ENCODE data around the gene ZC2HC1B. TPM values are rescaled to one million over a fixed set of nuclear protein-coding genes. Genes with fewer than 3 reads are reported as not detected.
A peak's percentile ranks its signal among the peaks of the same experiment; 100 is the strongest.

ZC2HC1B gene
- total and polyA plus RNA-seq, 9 donors: 0.50 TPM; not detected in 8

GRCh38 chr6:143840595-143841265 lies 23.5 kb upstream of the ZC2HC1B start:
- Histone ChIP-seq H3K9me3 (no peaks in the 10 kb centered on the region), H3K4me1 (ENCODE audit: insufficient read depth) (peaks cover 1% of the 10 kb centered on the region), H3K36me3 (no peaks in the 10 kb centered on the region), H3K27ac (no peak overlapping the region), H3K4me3 (no peak overlapping the region), H3K27me3 (no peaks in the 10 kb centered on the region)
- WGBS, 3 donors: 92 to 95% (median 92%) methylated on average over 6 of the region's 6 CpGs
- intact Hi-C loops (cut with DNase I): loop anchor here in 3 of 4 donors (5.0 to 10.0 kb wide), 2 partner anchors 163 to 266 kb away; partner anchors contain the start of gene PHACTR2 (in 3 of the 3)
- TF ChIP-seq POLR2A (IDR thresholded peaks at IDR 0.05) (no peak), EP300 (IDR thresholded peaks at IDR 0.05) (no peak)
- TF ChIP-seq, protein P1, sequence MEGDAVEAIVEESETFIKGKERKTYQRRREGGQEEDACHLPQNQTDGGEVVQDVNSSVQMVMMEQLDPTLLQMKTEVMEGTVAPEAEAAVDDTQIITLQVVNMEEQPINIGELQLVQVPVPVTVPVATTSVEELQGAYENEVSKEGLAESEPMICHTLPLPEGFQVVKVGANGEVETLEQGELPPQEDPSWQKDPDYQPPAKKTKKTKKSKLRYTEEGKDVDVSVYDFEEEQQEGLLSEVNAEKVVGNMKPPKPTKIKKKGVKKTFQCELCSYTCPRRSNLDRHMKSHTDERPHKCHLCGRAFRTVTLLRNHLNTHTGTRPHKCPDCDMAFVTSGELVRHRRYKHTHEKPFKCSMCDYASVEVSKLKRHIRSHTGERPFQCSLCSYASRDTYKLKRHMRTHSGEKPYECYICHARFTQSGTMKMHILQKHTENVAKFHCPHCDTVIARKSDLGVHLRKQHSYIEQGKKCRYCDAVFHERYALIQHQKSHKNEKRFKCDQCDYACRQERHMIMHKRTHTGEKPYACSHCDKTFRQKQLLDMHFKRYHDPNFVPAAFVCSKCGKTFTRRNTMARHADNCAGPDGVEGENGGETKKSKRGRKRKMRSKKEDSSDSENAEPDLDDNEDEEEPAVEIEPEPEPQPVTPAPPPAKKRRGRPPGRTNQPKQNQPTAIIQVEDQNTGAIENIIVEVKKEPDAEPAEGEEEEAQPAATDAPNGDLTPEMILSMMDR (IDR thresholded peaks at IDR 0.05): no peak
- no peak for DNase-seq

DNA sequence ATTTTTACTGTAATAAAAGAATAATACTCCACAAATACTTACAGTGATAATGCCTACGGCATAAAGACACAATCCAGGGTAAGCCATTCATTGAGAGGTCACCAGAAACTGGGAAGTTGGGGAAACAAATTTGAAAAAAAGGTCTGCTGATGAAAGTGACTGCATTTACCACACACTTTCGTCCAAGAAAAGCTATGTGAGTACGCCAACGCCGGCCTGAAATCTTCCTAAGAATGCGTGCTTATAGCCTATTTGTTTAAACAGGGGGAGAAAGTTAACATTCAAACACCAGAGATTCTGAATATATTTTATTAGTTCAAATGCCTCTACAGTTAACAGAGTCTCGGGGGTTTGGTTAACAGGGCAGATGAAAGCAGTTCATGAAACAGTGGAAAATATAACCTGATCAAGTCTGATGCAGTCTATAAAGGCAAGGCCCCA lies 21.8 kb upstream of the ZC2HC1B start:
- no peaks in the 10 kb centered on the region for H3K36me3 ChIP-seq
- DNase-seq: peak in 2 of 5 donors; percentile 13 to 19
- WGBS, 3 donors: 10 to 19% (median 15%) methylated on average over 7 of the region's 7 CpGs
- intact Hi-C loops (cut with DNase I): loop anchor here in 3 of 4 donors (2.0 to 10.0 kb wide), 3 partner anchors 165 to 268 kb away; partner anchors contain the start of genes PHACTR2 (in 3 of the 3) and PLAGL1 (in 1 of the 3)
- no peak for TF ChIP-seq EP300 (IDR thresholded peaks at IDR 0.05)
- TF ChIP-seq, protein P1 (IDR thresholded peaks at IDR 0.05): no peak
- TF ChIP-seq POLR2A (IDR thresholded peaks at IDR 0.05): no peak
- H3K27ac ChIP-seq: peak overlapping the region; percentile 79 to 92
- H3K4me3 ChIP-seq: peak overlapping the region; percentile 73
- H3K27me3 ChIP-seq: no peaks in the 10 kb centered on the region
- no peaks in the 10 kb centered on the region for H3K9me3 ChIP-seq
- peaks cover 1% of the 10 kb centered on the region for H3K4me1 ChIP-seq (ENCODE audit: insufficient read depth)

DNA sequence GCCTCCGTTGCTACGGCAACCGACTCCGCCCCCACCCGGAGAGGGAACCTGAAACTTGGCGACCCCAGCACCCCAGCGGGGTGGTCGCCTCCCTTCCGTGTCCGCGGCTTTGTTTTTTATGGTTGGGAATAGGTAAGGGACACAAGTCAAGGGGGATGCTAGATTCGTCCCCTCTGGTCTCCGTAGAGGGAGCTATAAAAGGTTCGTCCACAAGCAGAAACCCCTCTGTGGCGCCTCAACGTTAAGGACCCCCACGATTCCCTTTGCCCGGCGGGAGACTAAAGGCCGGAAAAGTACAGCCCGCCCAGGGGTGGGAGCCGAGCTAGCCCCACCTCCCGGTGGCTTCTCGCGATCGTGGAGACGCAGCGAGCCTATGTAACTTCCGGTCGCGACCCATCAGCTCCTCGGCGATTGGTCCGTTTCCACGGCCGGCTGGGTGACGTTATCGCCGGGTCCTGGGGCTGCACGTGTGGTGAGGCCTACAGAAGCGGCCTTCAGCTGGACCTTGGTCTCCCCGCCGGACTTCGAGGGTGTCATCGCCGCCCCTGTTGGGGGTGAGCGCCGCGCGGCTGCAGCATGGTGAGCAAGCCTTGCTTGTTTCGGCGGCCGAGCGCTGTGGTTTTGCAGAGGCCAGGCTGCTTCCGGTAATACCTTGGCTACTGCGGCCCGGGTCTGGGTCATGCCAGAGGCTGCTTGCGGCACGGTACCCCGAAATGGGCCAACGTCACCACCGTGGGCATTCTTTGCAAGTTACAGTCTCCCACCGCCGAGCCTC lies 21.2 kb upstream of the ZC2HC1B start, which contains the start of gene LTV1:
Gene LTV1 (plus strand): TSS at position 437 of the 775 bp plus-strand sequence. CDS start 140 bp downstream, at position 577.
- Histone ChIP-seq H3K27me3 (no peaks in the 10 kb centered on the region), H3K27ac (peak within 1 kb of the TSS; percentile 79 to 92), H3K36me3 (no peaks in the 10 kb centered on the region), H3K4me1 (ENCODE audit: insufficient read depth) (peaks cover 1% of the 10 kb centered on the region), H3K9me3 (no peaks in the 10 kb centered on the region), H3K4me3 (peak within 1 kb of the TSS; percentile 73)
- DNase-seq: peak; percentile 95 to 98 (median 97)
- TF ChIP-seq POLR2A (IDR thresholded peaks at IDR 0.05): peak; percentile 64
- TF ChIP-seq EP300 (IDR thresholded peaks at IDR 0.05): no peak
- TF ChIP-seq, protein P1 (IDR thresholded peaks at IDR 0.05): no peak
- 0% methylated on average over 54 to 64 of the region's 64 CpGs for WGBS, 3 donors
- intact Hi-C loops (cut with DNase I): loop anchor here in 3 of 4 donors (2.0 to 10.0 kb wide), 3 partner anchors 166 to 268 kb away; partner anchors contain the start of genes PHACTR2 (in 3 of the 3) and PLAGL1 (in 1 of the 3)

- Histone ChIP-seq H3K9me3 (no peaks in the 10 kb centered on the region), H3K4me1 (ENCODE audit: insufficient read depth) (peaks cover 1% of the 10 kb centered on the region), H3K27ac (peak overlapping the region; percentile 15 to 92), H3K4me3 (peak overlapping the region; percentile 73), H3K36me3 (no peaks in the 10 kb centered on the region), H3K27me3 (no peaks in the 10 kb centered on the region)
- 0 to 1% (median 1%) methylated on average over 8 to 9 of the region's 9 CpGs for WGBS, 3 donors
- TF ChIP-seq POLR2A (IDR thresholded peaks at IDR 0.05) (no peak), EP300 (IDR thresholded peaks at IDR 0.05) (no peak)
- TF ChIP-seq, protein P1 (IDR thresholded peaks at IDR 0.05): no peak
- intact Hi-C loops (cut with DNase I): loop anchor here in 3 of 4 donors (2.0 to 10.0 kb wide), 3 partner anchors 165 to 269 kb away; partner anchors contain the start of genes PHACTR2 (in 3 of the 3) and PLAGL1 (in 1 of the 3)
- no peak for DNase-seq
Measured at GRCh38 chr6:143843677-143843999, 20.6 kb upstream of the ZC2HC1B start.
